Mesangial cell (primary cell): Measurements from ENCODE around the gene SLC25A3. TPM values are rescaled to one million over a fixed set of nuclear protein-coding genes. Genes with fewer than 3 reads are reported as not detected.

Experiments used
- total RNA-seq: library from RNA; depleted of rRNA; stranded (reverse); fragments of >200 nt; gene quantifications from 2 replicates; pipeline ENCODE4 v1.2.3, GENCODE V29; 2015

The SLC25A3 gene
- total RNA-seq: 585 and 607 TPM in 2 replicates

GRCh38 chr12:98593351-98594049, at the start of gene SLC25A3:
TSS of gene SLC25A3 (plus strand) at chr12:98593686. CDS start at chr12:98593979, 293 bp downstream.

GRCh38 chr12:98644712-98645571, 51.5 kb downstream of the SLC25A3 start, which contains the start of the genes APAF1 and IKBIP:
TSS of gene APAF1 (plus strand) at chr12:98645290. CDS start at chr12:98648360, 3,070 bp downstream.
TSS of gene IKBIP (minus strand) at chr12:98644788. CDS start at chr12:98644701, 87 bp downstream.

Other genes with a start within 250 kb of the SLC25A3 start
- gene TMPO, start 78.1 kb upstream of the SLC25A3 start, total RNA-seq: 53.0 and 174 TPM in 2 replicates
- gene IKBIP, start 51.1 kb downstream of the SLC25A3 start, total RNA-seq: 15.5 and 43.0 TPM in 2 replicates
- gene APAF1, start 51.6 kb downstream of the SLC25A3 start, total RNA-seq: 10.3 and 11.7 TPM in 2 replicates